ENCODE data around the gene USP36. TPM values are rescaled to one million over a fixed set of nuclear protein-coding genes. Genes with fewer than 3 reads are reported as not detected.
A peak's percentile ranks its signal among the peaks of the same experiment; 100 is the strongest.

USP36 gene
- total and polyA plus RNA-seq, 11 donors: 11.7 to 40.9 (median 18.3) TPM

- 91 to 94% (median 92%) methylated on average over 21 to 22 of the region's 22 CpGs for WGBS, 4 donors
- H3K4me3 ChIP-seq: peak overlapping the region in 5 of 12 donors; percentile 71 to 98 (median 85)
- DNase-seq (peak in 1 of 5 donors; percentile 42), ATAC-seq (no peak)
- intact Hi-C loops (cut with DNase I): no loop called here
- H3K9me3 ChIP-seq: no peaks in the 10 kb centered on the region
- no peak for TF ChIP-seq POLR2A (IDR thresholded peaks at IDR 0.05)
- TF ChIP-seq CTCF (IDR thresholded peaks at IDR 0.05): no peak
- H3K27me3 ChIP-seq: no peaks in the 10 kb centered on the region
- H3K36me3 ChIP-seq: peaks cover 5 to 49% (median 45%) of the 10 kb centered on the region in 9 donors
- H3K4me1 ChIP-seq: peaks cover 0 to 30% (median 19%) of the 10 kb centered on the region in 12 donors
- H3K27ac ChIP-seq: peak overlapping the region in 1 of 12 donors; percentile 99
Measured at GRCh38 chr17:78838574-78839005, 2.0 kb downstream of the USP36 start.

DNA sequence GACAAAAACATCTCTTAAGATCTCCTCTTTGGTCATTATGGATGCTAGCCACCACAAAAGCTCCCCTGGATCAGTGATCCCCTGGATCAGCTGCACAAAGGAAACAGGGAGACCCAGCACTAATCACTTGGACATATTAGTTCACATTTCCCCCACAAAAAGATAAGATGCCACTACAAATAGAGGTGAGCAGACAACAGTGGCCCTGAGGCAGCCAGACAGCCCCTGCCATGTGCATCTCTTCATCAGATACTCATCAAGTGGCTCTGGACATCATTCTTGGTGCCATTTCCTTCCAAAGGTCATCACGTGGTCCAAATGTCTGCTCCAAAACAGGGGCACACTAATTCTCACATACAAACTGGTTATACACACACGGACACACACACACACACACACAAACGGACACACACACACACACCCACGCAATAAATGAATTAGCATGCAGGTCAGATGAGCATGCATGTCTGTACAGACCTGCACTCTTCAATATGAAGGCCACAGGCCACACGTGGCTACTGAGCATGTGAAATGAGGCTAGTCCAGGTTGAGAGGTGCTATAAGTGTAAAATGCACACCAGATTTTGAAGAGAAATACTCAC lies 4.1 kb downstream of the USP36 start:
- H3K27ac ChIP-seq: no peak overlapping the region
- H3K9me3 ChIP-seq: no peaks in the 10 kb centered on the region
- ATAC-seq (no peak), DNase-seq (peak in 1 of 5 donors; percentile 7)
- intact Hi-C loops (cut with DNase I): no loop called here
- no peaks in the 10 kb centered on the region for H3K27me3 ChIP-seq
- 72 to 86% (median 80%) methylated on average over 5 of the region's 5 CpGs for WGBS, 4 donors
- H3K36me3 ChIP-seq: peaks cover 5 to 69% (median 66%) of the 10 kb centered on the region in 9 donors
- TF ChIP-seq POLR2A (IDR thresholded peaks at IDR 0.05) (no peak), CTCF (IDR thresholded peaks at IDR 0.05) (no peak)
- H3K4me3 ChIP-seq: no peak overlapping the region
- H3K4me1 ChIP-seq: peaks cover 0 to 26% (median 16%) of the 10 kb centered on the region in 12 donors

- DNase-seq: no peak
- no peaks in the 10 kb centered on the region for H3K27me3 ChIP-seq
Measured at GRCh38 chr17:78834571-78834970, 6.0 kb downstream of the USP36 start.

GRCh38 chr17:78832541-78832810 lies 8.1 kb downstream of the USP36 start:
- no peak overlapping the region for H3K27ac ChIP-seq
- H3K9me3 ChIP-seq: no peaks in the 10 kb centered on the region
- WGBS, 4 donors: 94 to 98% (median 95%) methylated on average over 2 of the region's 2 CpGs
- H3K4me3 ChIP-seq: no peak overlapping the region
- DNase-seq: no peak
- no peak for ATAC-seq
- H3K27me3 ChIP-seq: no peaks in the 10 kb centered on the region
- TF ChIP-seq POLR2A (IDR thresholded peaks at IDR 0.05) (no peak), CTCF (IDR thresholded peaks at IDR 0.05) (no peak)
- H3K4me1 ChIP-seq: peaks cover 0 to 7% (median 0%) of the 10 kb centered on the region in 12 donors
- peaks cover 8 to 100% (median 99%) of the 10 kb centered on the region in 9 donors for H3K36me3 ChIP-seq
- intact Hi-C loops (cut with DNase I): no loop called here

More at GRCh38 chr17:78834571-78834970, 6.0 kb downstream of the USP36 start:
- Histone ChIP-seq H3K36me3 (peaks cover 5 to 89% (median 85%) of the 10 kb centered on the region in 9 donors), H3K4me3 (no peak overlapping the region), H3K27ac (no peak overlapping the region), H3K4me1 (peaks cover 0 to 20% (median 12%) of the 10 kb centered on the region in 12 donors), H3K9me3 (no peaks in the 10 kb centered on the region)
- TF ChIP-seq CTCF (IDR thresholded peaks at IDR 0.05) (no peak), POLR2A (IDR thresholded peaks at IDR 0.05) (no peak)
- ATAC-seq: no peak
- 92 to 98% (median 96%) methylated on average over 8 of the region's 8 CpGs for WGBS, 4 donors
- intact Hi-C loops (cut with DNase I): no loop called here
